Measurements from ENCODE around the gene TMEM38B. TPM values are rescaled to one million over a fixed set of nuclear protein-coding genes. Genes with fewer than 3 reads are reported as not detected.
"Not testable (repeated sequence)": the region's sequence is repeated elsewhere in the genome, so short reads cannot be mapped to it uniquely, and the experiment has no call there.

Gene TMEM38B
- total RNA-seq, 2 donors from 2014 or later: 0.66 to 21.3 TPM

DNA sequence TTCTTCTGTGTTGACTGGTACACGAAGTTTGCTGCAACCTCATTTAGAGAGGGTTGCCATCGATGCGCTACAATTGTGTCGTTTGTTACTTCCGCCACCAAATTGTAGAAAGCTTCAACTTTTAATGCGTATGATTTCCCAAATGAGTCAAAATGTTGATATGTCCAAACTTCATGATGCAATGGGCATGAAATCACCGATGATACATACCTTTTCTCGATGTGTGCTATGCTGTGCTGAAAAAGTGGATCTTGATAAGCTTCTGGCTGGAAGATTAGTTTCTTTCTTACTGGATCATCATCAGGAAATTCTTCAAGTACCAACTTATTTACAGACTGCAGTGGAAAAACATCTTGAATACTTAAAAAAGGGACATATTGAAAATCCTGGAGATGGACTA is 65.7 kb downstream of the TMEM38B start:
- TF ChIP-seq CTCF (IDR thresholded peaks at IDR 0.05) (no peak), POLR2A (IDR thresholded peaks at IDR 0.05) (no peak)
- DNase-seq: no peak
- no peaks in the 10 kb centered on the region for H3K9me3 ChIP-seq
- H3K4me3 ChIP-seq: no peak overlapping the region
- 87 to 91% methylated on average over 8 of the region's 8 CpGs for WGBS, 2 donors
- intact Hi-C loops (cut with DNase I): no loop called here
- no peaks in the 10 kb centered on the region for H3K4me1 ChIP-seq
- H3K27ac ChIP-seq: no peak overlapping the region
- no peak for ATAC-seq
- H3K36me3 ChIP-seq (replicated peaks in 1 of 2; ENCODE audit: insufficient read depth in 1 of 2, low read depth in 2 of 2): no peaks in the 10 kb centered on the region
- no peaks in the 10 kb centered on the region for H3K27me3 ChIP-seq

- H3K36me3 ChIP-seq (replicated peaks in 1 of 2; ENCODE audit: insufficient read depth in 1 of 2, low read depth in 2 of 2); H3K27ac ChIP-seq; H3K4me3 ChIP-seq; H3K9me3 ChIP-seq; ATAC-seq; DNase-seq; intact Hi-C loops (cut with DNase I); H3K27me3 ChIP-seq; H3K4me1 ChIP-seq: not testable (repeated sequence)
- 94 to 97% methylated on average over 13 to 20 of the region's 27 CpGs for WGBS, 2 donors
Measured at GRCh38 chr9:105782561-105783494, 88.5 kb downstream of the TMEM38B start.

DNA sequence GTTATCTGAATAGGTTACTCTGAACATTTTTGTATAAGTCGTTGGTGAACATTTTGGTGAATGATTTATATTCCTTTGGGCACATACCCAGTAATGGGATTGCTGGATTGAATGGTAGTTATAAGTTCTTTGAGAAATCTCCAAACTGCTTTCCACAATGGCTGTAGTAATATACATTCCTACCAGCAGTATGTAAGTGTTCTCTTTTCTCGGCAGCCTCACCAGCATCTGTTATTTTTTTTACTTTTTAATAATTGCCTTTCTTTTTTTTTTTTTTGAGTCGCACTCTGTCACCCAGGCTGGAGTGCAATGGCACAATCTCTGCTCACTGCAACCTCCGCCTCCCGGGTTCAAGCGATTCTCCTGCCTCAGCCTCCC is 89.1 kb downstream of the TMEM38B start:
- intact Hi-C loops (cut with DNase I); H3K4me3 ChIP-seq; H3K9me3 ChIP-seq; H3K27ac ChIP-seq; H3K27me3 ChIP-seq; H3K36me3 ChIP-seq (replicated peaks in 1 of 2; ENCODE audit: insufficient read depth in 1 of 2, low read depth in 2 of 2); DNase-seq; ATAC-seq; H3K4me1 ChIP-seq: not testable (repeated sequence)
- 81 to 93% methylated on average over 6 of the region's 6 CpGs for WGBS, 2 donors

- 76 to 84% methylated on average over 2 of the region's 2 CpGs for WGBS, 2 donors
Measured at GRCh38 chr9:105786796-105787195, 92.5 kb downstream of the TMEM38B start.

GRCh38 chr9:105816202-105816744 is 121.9 kb downstream of the TMEM38B start:
- ATAC-seq (no peak), DNase-seq (no peak)
- WGBS, 2 donors: 67 to 73% methylated on average over 3 of the region's 3 CpGs
- intact Hi-C loops (cut with DNase I): no loop called here
- H3K9me3 ChIP-seq: no peaks in the 10 kb centered on the region
- no peaks in the 10 kb centered on the region for H3K4me1 ChIP-seq
- H3K36me3 ChIP-seq (replicated peaks in 1 of 2; ENCODE audit: insufficient read depth in 1 of 2, low read depth in 2 of 2): no peaks in the 10 kb centered on the region
- no peak overlapping the region for H3K27ac ChIP-seq
- no peaks in the 10 kb centered on the region for H3K27me3 ChIP-seq
- TF ChIP-seq CTCF (IDR thresholded peaks at IDR 0.05) (no peak), POLR2A (IDR thresholded peaks at IDR 0.05) (no peak)
- H3K4me3 ChIP-seq: no peak overlapping the region

More at GRCh38 chr9:105786796-105787195, 92.5 kb downstream of the TMEM38B start:
- H3K36me3 ChIP-seq (replicated peaks in 1 of 2; ENCODE audit: insufficient read depth in 1 of 2, low read depth in 2 of 2); ATAC-seq; intact Hi-C loops (cut with DNase I); H3K27me3 ChIP-seq; H3K4me3 ChIP-seq; H3K27ac ChIP-seq; H3K4me1 ChIP-seq; DNase-seq: not testable (repeated sequence)
- peaks cover 0 to 23% (median 0%) of the 10 kb centered on the region in 3 donors for H3K9me3 ChIP-seq

- TF ChIP-seq POLR2A (IDR thresholded peaks at IDR 0.05): no peak
- no peak for TF ChIP-seq CTCF (IDR thresholded peaks at IDR 0.05)
- ATAC-seq (no peak), DNase-seq (no peak)
- H3K9me3 ChIP-seq: no peaks in the 10 kb centered on the region
- H3K4me1 ChIP-seq: no peaks in the 10 kb centered on the region
- intact Hi-C loops (cut with DNase I): no loop called here
- H3K36me3 ChIP-seq (replicated peaks in 1 of 2; ENCODE audit: insufficient read depth in 1 of 2, low read depth in 2 of 2): no peaks in the 10 kb centered on the region
- H3K4me3 ChIP-seq: no peak overlapping the region
- no peaks in the 10 kb centered on the region for H3K27me3 ChIP-seq
- H3K27ac ChIP-seq: no peak overlapping the region
- 86 to 92% methylated on average over 5 of the region's 5 CpGs for WGBS, 2 donors
Measured at GRCh38 chr9:105816981-105817380, 122.6 kb downstream of the TMEM38B start.

All from body of pancreas (tissue), 4 donors.